ENCODE data around the gene ACOX2. TPM values are rescaled to one million over a fixed set of nuclear protein-coding genes. Genes with fewer than 3 reads are reported as not detected.

ACOX2 gene
- polyA plus RNA-seq, 2 of the 4 experiments (the other 2 are of a cell fraction) = 4.8 to 23.2 TPM

GRCh38 chr3:58584690-58585004 lies 47.7 kb upstream of the ACOX2 start:
- Histone ChIP-seq H3K27ac (peak overlapping the region in 1 of 2 experiments; percentile 85; a peak in 4 of 6 replicates), H3K4me1 (peaks cover 11% of the 10 kb centered on the region; the same call in 1 of the 3 replicates), H3K4me3 (peak overlapping the region; percentile 68), H3K4me2 (peak overlapping the region; percentile 97), H3K9me3 (no peaks in the 10 kb centered on the region)
- POLR2A ChIA-PET = no interaction called here
- ATAC-seq (peak in 1 of 2 experiments; percentile 41; a peak in 3 of 6 replicates), FAIRE-seq (no peak), DNase-seq (ENCODE audit: low read depth in 1 of 2, low spot score in 1 of 2) (no peak)
- 22% methylated on average over 10 of the region's 10 CpGs for WGBS (ENCODE audit: missing lambda C conversion rate)
- CTCF ChIA-PET = interaction anchor here (0.8 to 2.8 kb wide), 8 partner anchors 9 to 46 kb away, joined by 3 to 19 read pairs (median 4); no protein-coding TSS in a partner anchor
- TF ChIP-seq HDAC2 (IDR thresholded peaks at IDR 0.05) (no peak), GATA3 (IDR thresholded peaks at IDR 0.05; ENCODE audit: borderline replicate concordance) (no peak), ATOH8 (CRISPR knock-in tag; IDR thresholded peaks at IDR 0.05; ENCODE audit: low read depth) (no peak), FOSL2 (IDR thresholded peaks at IDR 0.05) (no peak), FOSL2 (CRISPR knock-in tag; IDR thresholded peaks at IDR 0.05) (no peak), ZSCAN20 (CRISPR knock-in tag; IDR thresholded peaks at IDR 0.05) (no peak), PHF8 (IDR thresholded peaks at IDR 0.05; ENCODE audit: borderline replicate concordance, low read depth) (no peak), RFX5 (IDR thresholded peaks at IDR 0.05) (no peak), USF2 (IDR thresholded peaks at IDR 0.05) (no peak), REST (IDR thresholded peaks at IDR 0.05) (no peak), TFCP2L1 (CRISPR knock-in tag; IDR thresholded peaks at IDR 0.05) (no peak), HEYL (CRISPR knock-in tag; IDR thresholded peaks at IDR 0.05) (no peak), EHMT2 (IDR thresholded peaks at IDR 0.05; ENCODE audit: low read depth) (no peak), NPAS2 (CRISPR knock-in tag; IDR thresholded peaks at IDR 0.05; ENCODE audit: borderline replicate concordance) (no peak), EP300 (IDR thresholded peaks at IDR 0.05) (no peak), SMC3 (IDR thresholded peaks at IDR 0.05) (no peak)

GRCh38 chr3:58581328-58582091 lies 44.5 kb upstream of the ACOX2 start:
- H3K4me1 ChIP-seq = peaks cover 11% of the 10 kb centered on the region; the same call in 1 of the 3 replicates
- no peak overlapping the region for H3K4me2 ChIP-seq
- ATAC-seq (no peak), FAIRE-seq (no peak), DNase-seq (ENCODE audit: low read depth in 1 of 2, low spot score in 1 of 2) (no peak)
- no peaks in the 10 kb centered on the region for H3K9me3 ChIP-seq
- no peak for TF ChIP-seq NPAS2 (CRISPR knock-in tag; IDR thresholded peaks at IDR 0.05; ENCODE audit: borderline replicate concordance)
- TF ChIP-seq KDM1A (IDR thresholded peaks at IDR 0.05; ENCODE audit: low read depth) = no peak
- TF ChIP-seq CTCF (IDR thresholded peaks at IDR 0.05) = no peak
- no peak for TF ChIP-seq ELK1 (IDR thresholded peaks at IDR 0.05; ENCODE audit: low read depth, low read length)
- ChIA-PET CTCF (interaction anchor here (1.0 to 1.9 kb wide), 2 partner anchors 13 to 16 kb away, joined by 3 to 10 read pairs; no protein-coding TSS in a partner anchor), POLR2A (no interaction called here)
- no peak overlapping the region for H3K27ac ChIP-seq
- no peak overlapping the region for H3K4me3 ChIP-seq
- WGBS (ENCODE audit: missing lambda C conversion rate) = 67% methylated on average over 11 of the region's 11 CpGs
